ENCODE results near the gene BMERB1.

The BMERB1 gene

DNA sequence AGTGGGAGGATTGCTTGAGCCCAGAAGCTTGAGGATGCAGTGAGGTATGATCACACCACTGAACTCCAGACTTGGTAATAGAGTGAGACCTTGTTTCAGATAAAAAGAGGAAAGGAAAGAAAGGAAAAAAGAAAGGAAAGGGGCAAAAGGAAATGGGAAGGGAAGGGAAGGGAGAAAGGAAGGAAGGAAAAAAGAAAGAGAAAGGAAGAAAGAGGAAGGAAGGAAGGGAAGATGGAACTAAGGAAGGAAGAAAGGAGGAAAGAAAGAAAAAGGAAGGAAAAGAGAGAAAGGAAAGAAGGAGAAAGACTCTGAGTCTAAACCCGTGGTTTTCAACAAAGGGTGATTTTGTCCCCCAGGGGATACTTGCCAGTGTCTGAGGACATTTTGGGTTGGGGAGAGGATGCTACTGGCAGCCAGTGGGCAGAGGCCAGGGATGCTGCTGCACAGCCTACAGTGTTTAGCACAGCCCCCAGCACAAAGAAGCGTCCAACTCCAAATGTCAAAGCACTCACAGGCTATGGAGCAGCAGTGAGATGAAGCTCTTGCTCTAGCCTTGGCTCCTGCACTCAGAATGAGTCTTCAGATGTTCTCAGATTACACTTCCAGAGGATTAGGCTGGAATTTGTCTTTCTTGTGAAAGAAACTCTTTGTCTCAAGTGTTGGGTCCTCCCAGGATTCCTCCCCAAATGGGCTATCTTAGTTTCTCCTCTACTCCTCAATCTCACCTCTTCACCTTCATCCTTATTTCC, 64.2 kb downstream of the BMERB1 start:
- DNase-seq (ENCODE audit: low read depth in 2 of 2): no peak

DNA sequence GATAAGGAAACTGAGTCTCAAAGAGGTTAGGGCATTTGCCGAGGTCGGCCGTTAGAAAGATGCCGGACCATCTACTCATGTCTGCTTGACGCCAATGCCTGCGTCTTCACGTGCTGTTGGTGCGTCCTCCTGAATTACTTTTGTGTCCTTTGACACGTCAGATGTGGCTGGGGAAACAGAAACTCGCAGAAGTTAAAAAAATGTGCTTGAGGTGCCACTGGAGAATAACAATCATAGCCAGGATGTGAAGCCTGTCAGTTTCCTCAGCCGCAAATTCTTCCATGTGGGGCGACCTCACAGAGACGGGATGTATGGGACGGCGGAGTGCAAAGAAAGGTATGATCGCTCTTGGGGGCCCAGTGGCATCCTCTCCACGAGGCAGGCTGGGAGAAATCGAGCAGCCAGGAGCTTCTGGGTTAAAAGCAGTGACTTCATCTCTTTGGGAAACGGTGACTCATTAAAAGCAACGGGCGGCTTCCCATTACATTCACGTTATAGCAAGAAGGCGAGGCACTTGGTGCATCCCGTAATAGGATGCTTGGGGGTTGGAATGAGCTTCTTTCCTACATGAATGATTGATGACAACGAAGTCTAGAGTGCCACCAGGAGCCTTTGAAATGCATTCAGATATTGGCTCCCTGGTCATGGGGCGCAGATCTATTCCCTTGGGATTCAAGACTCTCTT, 67.8 kb downstream of the BMERB1 start:
- no peak for DNase-seq (ENCODE audit: low read depth in 2 of 2)

DNA sequence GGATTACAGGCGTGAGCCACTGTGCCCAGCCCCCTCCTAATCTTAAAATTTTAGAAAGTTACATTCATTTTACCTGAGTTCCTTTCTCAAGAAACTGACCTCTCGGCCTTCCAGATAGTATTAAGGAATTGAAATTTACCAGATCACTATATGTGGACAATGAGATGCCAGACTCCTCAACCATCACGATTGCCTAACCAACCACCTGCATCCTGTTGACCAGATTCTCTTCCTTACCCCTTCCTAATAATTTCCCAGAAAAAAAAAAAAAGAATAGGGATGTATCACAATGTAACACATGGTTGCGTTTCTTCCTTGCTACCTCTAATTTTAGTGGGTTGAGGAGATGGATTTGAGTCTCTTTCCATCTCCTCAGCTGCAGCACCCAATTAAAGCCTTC, 72.1 kb downstream of the BMERB1 start:
- no peak for DNase-seq (ENCODE audit: low read depth in 2 of 2)

DNA sequence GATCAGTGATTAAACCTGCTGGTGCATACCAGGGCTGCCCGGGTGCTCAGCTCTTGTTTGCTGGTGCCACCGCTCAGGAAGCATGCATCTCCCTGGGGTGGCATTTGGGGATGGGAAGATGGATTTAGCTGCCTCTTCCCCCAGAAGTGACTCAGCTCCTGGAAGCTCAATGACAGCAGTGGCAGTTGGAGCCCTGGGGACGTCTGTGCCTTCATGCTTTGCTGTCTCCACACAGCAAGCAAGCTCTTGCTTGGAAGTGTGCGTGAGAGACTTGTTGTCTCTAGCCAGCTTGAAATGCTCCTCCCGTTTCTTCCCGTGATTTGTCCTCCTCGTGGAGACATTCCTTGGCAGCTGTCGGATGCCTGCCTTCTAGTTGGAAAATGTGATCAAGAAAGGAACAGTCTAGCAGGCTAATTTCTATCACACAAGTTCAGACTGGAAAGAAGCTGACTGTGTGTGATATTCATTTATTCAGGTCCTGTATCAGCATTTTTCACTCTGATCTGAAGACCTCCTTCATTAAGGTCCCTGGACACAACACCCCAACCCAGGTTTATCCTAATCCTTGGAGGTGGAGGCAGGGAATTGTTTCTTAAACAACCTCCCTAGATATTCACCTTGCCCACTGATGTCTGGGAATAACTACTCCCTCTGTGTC, 73.0 kb downstream of the BMERB1 start:
- DNase-seq (ENCODE audit: low read depth in 2 of 2): no peak

DNA sequence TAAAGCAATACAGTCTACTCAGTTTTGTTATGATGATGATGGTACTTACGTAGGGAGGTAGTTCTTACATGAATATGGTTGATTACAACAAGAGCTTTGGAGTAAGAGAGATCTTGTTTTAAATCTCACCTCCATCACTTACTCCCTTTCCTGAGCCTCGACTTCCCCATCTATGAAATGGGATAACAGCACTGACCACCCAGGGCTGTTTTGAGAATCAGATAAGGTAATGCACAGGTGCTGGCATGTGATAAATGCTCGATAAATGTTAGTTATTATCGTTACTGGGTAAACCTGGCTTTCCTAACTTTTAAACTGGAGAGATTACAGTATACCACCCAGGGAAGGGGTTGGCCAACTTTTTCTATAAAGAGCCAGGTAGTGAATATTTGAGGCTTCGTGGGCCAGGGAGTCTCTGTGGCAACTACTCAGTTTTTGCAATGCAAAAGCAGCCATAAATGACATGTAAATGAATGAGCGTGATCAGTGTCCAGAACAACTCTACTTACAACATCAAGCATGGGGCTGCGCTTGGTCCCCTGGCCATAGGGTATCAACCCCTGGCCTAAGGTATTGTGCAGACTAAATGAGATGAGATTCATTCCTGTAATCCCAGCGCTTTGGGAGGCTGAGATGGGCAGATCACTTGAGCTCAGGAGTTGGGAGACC, 73.7 kb downstream of the BMERB1 start:
- no peak for DNase-seq (ENCODE audit: low read depth in 2 of 2)

DNA sequence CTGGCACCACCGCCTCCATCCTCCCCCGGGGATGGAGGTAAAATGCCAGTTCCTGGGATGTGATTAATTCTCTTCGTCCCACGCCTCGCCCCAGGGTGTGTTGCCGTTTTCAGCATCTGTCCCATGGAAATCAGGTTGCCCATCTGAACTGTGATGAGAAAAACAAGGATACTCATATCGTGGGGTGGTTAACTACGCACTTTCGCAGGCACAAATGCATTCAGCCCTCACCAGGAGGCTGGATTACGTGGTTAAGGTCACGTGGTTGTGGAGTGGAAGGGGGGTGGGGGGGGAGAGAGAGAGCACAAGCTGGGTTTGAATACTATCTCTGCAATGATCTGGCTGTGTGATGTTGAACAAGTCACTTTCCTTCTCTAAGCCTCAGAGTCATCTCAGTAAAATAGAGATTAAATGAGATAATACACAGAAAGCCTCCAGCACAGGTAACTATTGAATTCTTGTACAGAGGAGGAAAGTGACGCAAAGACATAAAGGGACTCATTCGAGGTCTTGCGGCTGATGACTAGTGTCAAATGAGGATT, 74.7 kb downstream of the BMERB1 start:
- DNase-seq (ENCODE audit: low read depth in 2 of 2): no peak

DNA sequence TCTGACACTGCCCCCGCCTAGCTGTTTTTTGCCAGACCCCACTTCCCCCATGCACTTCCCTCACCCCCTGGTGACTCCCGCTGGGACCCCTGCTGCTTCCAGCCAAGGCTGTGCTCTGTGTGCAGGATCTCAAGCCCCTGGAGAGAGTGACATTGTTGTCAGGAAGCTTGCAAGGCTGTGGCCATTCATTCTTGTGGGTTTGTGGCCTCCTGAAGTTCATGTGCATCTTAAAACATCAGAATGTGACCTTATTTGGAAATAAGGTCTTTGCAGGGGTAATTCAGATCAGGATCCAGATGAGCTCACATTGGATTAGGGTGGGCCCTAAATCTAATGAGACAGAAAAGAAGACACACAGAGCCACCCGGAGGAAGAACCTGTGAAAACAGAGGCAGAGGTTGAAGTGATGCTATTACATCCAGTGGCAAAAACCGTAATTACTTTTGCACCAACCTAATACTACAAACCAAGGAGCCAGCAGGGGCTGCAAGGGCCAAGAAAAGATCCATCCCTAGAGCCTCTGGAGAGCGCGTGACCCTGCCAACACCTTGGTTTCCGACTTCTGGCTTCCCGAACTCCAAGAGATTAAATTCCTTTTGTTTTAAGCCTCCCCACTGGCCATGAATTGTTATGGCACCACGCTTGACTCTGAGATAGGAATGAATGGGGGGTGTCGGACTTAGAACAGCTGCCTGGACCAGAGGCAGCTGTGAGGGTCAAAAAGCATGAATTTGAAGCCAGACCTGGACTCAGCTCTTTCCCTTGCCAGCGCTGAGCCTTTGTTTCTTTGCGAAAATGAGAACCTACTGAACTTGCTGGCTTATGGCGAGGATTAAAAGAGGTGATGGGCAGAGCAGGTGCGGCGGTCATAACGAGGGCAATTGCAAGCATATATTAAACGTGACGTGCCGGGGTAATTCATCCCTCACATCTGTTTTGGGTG, 75.5 kb downstream of the BMERB1 start:
- no peak for DNase-seq (ENCODE audit: low read depth in 2 of 2)

DNA sequence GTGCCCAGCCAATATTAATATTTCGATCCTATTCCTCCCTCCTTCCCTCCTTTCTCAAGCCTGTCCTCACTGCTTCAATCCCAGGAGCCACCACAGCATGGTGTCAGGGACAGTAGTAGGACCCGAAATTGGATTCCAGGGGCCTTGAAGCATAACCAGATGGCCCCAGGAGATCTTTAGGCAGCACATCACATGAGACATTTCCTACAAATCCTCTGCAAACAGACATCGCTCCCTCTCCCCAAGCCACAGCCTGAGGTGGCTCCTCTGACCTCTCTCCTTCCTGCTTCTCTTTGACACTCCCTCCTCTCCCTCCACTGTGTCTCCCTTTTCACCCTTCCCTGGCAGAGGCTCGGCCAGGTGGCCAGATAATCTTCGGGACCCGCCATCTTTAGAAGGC, 76.6 kb downstream of the BMERB1 start:
- DNase-seq (ENCODE audit: low read depth in 2 of 2): no peak

DNA sequence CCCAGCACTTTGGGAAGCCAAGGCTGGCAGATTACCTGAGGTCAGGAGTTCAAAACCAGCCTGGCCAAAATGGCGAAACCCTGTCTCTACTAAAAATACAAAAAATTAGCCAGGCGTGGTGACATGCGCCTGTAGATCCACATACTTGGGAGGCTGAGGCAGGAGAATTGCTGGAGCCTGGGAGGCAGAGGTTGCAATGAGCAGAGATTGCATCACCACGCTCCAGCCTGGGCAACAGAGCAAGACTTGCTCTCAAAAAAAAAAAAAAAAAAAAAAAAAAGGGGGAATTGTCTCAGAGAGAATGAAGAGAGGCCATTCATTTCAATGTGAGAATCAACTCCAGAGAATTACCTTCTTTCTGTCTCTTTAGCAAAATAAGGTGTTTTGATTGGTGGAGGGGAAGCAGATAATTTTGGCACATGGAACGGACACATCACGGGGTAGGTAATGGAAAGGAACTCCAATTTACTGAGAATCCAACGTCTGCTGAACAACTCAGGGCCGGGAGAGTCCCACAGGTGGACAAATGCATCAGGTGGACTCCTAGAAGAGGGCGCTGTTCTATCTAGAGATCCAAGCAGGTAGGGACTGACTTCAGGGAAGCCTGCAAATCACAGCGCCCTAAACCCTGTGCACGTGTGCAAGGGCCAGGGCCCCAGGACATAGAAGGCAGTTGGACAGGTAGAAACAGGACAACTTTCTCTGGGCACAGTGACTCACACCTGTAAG, 77.5 kb downstream of the BMERB1 start:
- DNase-seq (ENCODE audit: low read depth in 2 of 2): no peak

DNA sequence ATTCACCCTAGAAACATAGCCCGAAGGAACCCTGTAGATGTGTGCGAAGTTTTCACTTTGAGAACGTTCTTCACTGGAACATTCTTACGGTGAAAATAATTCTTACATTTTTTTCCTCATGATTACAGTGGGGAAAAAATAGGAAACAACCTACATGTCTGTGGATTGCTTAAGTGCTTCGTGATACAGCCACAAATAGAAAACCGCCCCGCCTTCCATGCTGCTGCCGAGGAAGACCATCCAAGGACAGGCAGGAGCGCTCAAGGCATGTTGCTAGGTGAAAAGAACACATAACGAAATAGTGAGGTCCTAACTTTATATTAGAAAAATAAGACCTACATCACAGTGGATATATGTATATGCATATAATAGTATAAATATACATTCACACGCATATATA, 78.8 kb downstream of the BMERB1 start:
- DNase-seq (ENCODE audit: low read depth in 2 of 2): no peak

DNA sequence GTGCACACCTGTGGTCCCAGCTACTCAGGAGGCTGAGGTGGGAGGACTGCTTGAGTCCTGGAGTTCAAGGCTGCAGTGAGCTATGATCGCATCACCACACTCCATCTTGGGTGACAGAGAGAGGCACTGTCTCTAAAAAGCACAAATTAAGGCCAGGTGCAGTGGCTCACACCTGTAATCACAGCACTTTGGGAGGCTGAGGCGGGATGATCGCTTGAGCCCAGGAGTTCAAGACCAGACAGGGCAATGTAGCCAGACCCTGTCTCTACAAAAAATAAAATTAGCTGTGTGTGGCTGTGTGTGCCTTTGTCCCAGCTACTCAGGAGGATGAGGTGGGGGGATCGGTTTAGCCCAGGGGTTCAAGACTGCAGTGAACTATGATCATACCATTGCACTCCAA, 81.6 kb downstream of the BMERB1 start:
- DNase-seq (ENCODE audit: low read depth in 2 of 2): no peak

DNA sequence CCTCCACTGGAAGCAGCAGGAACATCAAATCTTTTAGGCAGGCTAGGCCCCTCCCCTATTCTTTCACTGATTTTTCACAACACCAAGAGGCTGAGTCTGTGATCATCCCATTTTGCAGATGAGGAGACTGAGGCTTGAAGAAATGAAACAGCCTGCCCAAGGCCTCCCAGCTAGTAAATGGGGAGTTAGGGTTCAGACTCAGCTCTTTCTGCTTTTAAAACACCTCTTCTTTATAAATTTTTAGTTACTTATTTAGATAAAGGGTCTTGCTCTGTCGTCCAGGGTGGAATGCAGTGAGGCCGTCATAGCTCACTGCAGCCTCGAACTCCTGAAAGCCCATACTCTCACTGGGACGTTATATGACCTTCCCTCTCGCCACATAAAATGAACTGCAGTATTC, 82.2 kb downstream of the BMERB1 start:
- no peak for DNase-seq (ENCODE audit: low read depth in 2 of 2)

DNA sequence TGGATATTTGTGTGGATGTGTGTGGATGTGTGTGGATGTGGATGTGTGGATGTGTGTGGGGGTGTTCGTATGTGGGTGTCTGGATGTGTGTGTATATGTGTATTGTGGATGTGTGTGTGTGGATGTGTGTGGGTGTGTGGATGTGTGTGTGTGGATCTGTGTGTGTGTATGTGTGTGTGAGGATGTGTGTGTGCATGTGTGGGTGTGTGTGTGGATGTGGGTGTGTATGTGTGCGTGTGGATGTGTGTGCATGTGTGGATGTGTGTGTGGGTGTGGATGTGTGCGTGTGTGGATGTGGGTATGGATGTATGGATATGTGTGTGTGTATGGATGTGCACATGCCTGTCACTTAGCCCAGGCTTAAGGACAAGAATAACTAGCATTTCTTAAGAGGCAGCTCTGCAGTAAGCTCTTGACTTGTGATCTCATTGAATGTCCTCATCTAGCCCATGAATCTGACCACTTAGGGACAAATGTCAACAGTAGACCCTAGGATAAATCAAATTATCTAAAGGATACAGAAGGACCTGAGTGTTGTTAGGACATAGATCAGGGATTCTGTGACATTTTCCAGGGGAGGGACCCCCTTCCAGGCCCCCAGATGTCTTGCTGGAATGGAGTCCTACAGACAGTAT, 83.5 kb downstream of the BMERB1 start:
- no peak for DNase-seq (ENCODE audit: low read depth in 2 of 2)

DNA sequence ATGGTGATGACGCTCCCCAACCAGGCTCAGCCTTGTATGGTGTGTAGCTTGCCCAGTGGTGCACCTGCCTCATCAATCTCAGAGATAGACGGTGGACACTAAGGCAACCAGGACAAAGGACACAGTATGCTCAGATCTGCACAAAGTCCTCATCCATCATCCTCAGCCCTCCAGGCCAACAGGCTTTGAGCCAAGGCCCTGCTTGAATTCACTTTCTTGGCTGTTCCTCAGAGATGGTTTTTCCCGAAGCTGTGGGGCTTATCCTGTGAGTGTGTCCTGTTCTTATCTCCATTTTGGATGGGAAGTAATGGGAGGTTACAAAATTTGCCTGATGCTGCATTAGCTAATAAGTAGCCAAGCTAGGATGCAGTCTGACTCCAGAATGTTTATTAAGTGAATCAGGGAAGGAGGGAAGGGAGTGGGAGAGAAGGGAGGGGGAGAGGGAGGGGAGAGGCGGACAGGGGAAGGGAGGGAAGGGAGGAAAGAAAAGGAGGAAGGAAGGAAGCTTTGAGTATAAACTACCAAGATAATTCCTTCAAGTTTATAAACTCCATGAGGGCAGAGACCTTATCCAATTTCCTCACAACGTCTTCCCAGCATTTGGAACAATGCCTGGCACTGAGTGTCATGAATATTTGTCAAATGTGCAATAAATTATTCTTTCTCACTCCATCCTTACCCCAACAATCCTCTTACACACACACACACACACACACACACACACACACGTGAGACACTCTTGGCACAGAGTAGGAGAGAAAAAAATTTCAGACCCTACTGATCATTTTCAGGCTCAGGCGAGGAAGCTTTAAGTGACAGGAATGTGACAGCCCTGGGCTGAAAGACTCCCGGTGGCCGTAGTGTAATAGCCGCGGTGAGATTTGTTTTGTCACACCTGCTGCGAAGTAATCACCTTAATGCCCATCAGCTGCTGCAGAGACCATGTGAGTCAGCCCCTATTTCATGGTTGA, 84.3 kb downstream of the BMERB1 start:
- DNase-seq (ENCODE audit: low read depth in 2 of 2): no peak

DNA sequence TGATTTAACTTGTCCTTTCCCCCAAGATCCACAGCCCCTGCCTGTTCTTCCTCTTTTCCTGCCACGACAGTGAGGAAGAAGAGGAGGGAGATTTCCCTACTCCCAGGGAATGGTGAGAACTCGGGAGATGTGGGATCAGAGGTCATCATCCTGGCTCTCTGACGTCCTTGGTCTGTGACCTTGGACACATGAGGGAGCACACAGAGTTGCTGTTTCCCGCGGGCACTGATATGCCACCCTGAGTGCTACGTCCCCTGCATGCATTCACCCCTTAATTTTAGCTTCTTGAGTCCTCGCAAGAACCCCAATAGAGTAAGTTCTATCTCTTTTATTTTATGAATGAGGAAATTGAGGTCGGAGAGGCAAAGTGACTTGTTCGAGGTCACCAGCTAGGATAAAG, 85.4 kb downstream of the BMERB1 start:
- no peak for DNase-seq (ENCODE audit: low read depth in 2 of 2)

DNA sequence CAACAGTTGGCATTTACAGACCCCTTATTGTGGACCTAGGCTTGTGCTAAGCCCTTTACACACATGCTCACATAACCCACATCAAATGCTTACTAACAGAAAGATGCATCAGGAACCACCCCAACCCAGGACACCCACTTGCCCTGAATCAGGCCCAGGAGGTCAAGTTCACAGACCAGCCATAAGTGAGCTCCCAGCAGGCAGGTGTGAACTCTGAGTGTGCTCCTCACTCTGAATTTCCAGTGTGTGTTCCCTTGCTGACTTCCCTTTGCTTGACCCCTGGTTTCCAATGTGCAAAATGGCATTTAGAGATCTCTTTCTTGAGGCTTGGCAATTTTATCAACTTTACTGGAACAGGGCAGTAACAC, 87.0 kb downstream of the BMERB1 start:
- DNase-seq (ENCODE audit: low read depth in 2 of 2): no peak

DNA sequence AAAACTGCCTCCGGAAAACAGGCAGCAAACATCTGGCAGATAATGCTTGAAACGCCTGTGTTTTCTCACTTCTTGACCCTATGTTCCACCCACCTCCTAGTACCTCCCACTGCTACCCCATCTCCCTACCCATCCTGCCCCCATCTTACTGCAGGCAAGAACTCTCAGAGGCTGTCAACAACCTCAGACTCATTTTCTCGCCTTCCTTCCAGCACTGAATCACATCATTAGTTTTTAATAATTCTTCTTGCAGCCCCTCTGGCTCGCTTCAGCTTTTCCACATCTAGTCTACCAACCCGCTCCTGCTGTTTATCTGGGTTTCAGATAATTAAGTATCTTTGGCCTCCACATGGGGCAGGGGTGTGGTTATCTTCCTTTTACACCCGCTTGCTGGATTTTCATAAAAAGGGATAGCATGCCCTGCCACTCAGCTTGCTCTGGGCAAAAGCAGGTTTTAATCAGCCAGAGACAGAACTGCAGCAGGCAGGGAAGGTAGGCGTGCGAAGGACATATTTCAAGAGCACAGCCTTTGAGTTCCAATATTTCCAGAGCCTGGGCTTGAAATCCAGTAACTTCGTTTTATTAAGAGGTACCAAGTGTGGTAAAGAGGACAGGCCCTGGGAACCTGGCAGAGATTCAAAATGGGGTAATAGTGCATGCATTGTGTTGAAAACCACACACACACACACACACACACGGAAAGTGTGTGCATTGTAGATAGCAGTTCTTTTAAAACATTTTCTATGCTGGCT, 87.5 kb downstream of the BMERB1 start:
- DNase-seq (ENCODE audit: low read depth in 2 of 2): no peak

DNA sequence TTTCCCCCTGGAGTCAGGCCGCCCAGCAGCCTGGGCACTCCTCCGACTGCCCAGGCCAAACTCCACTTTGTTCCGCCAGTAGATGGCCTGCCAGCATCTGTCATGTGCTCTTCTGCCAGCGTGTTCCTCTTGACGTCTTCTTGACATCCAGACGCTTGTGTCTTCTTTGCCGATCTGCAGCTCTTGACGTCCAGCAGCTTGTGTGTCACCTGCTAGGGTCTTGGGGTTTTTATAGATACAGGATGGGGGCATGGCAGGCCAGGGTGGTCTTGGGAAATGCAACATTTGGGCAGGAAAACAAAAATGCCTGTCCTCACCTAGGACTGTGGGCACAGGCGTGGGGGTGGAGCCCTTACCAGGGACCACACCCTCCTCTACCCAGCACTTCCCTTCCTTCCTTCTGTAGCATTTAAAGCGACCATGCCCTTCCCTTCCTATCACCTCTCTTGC, 88.7 kb downstream of the BMERB1 start:
- no peak for DNase-seq (ENCODE audit: low read depth in 2 of 2)
